ENCODE measurements around the gene KLHDC7A.

Gene KLHDC7A

GRCh38 chr1:18534810-18535205 is 54.1 kb downstream of the KLHDC7A start:
- in situ Hi-C loops (cut with HindIII; ENCODE audit: low sequenced_read_pairs): no loop called here
- no peak overlapping the region for H3K4me3 ChIP-seq (ENCODE audit: low read depth, low read length)
- DNase-seq (ENCODE audit: low read depth, low spot score): no peak
- no peak for TF ChIP-seq CTCF (IDR thresholded peaks at IDR 0.05; ENCODE audit: low read depth, low read length)

Data from astrocyte of the spinal cord (primary cell).